ENCODE results near the gene CFAP43.
"Not testable (repeated sequence)": the region's sequence is repeated elsewhere in the genome, so short reads cannot be mapped to it uniquely, and the experiment has no call there.

CFAP43 gene

GRCh38 chr10:104218751-104219150 is 13.4 kb downstream of the CFAP43 start:
- no peak for DNase-seq (ENCODE audit: low read depth)

GRCh38 chr10:104216631-104217030 is 15.5 kb downstream of the CFAP43 start:
- no peak for DNase-seq (ENCODE audit: low read depth)

GRCh38 chr10:104209575-104210198 is 22.5 kb downstream of the CFAP43 start:
- DNase-seq (ENCODE audit: low read depth) = no peak

GRCh38 chr10:104208730-104209129 is 23.4 kb downstream of the CFAP43 start:
- no peak for DNase-seq (ENCODE audit: low read depth)

- no peak for DNase-seq (ENCODE audit: low read depth)
Measured at GRCh38 chr10:104202231-104202630, 29.9 kb downstream of the CFAP43 start.

GRCh38 chr10:104201636-104202035 is 30.5 kb downstream of the CFAP43 start:
- DNase-seq (ENCODE audit: low read depth) = no peak

- DNase-seq (ENCODE audit: low read depth) = no peak
Measured at GRCh38 chr10:104199567-104199966, 32.6 kb downstream of the CFAP43 start.

GRCh38 chr10:104197364-104197763 is 34.8 kb downstream of the CFAP43 start:
- DNase-seq (ENCODE audit: low read depth) = no peak

- DNase-seq (ENCODE audit: low read depth) = no peak
Measured at GRCh38 chr10:104195706-104196105, 36.5 kb downstream of the CFAP43 start.

GRCh38 chr10:104193787-104194186 is 38.4 kb downstream of the CFAP43 start:
- no peak for DNase-seq (ENCODE audit: low read depth)

- DNase-seq (ENCODE audit: low read depth) = no peak
Measured at GRCh38 chr10:104190695-104191094, 41.5 kb downstream of the CFAP43 start.

- DNase-seq (ENCODE audit: low read depth) = no peak
Measured at GRCh38 chr10:104183682-104184081, 48.5 kb downstream of the CFAP43 start.

GRCh38 chr10:104174136-104174535 is 58.0 kb downstream of the CFAP43 start:
- DNase-seq (ENCODE audit: low read depth) = not testable (repeated sequence)

GRCh38 chr10:104170610-104171254 is 61.4 kb downstream of the CFAP43 start:
- DNase-seq (ENCODE audit: low read depth) = no peak

GRCh38 chr10:104155591-104155990 is 76.6 kb downstream of the CFAP43 start:
- no peak for DNase-seq (ENCODE audit: low read depth)

- DNase-seq (ENCODE audit: low read depth) = no peak
Measured at GRCh38 chr10:104151737-104152136, 80.4 kb downstream of the CFAP43 start.

GRCh38 chr10:104150139-104150538 is 82.0 kb downstream of the CFAP43 start:
- no peak for DNase-seq (ENCODE audit: low read depth)

GRCh38 chr10:104146882-104147281 is 85.3 kb downstream of the CFAP43 start:
- DNase-seq (ENCODE audit: low read depth) = no peak

- no peak for DNase-seq (ENCODE audit: low read depth)
Measured at GRCh38 chr10:104144931-104145330, 87.2 kb downstream of the CFAP43 start.

GRCh38 chr10:104143829-104144228 is 88.3 kb downstream of the CFAP43 start:
- no peak for DNase-seq (ENCODE audit: low read depth)

- DNase-seq (ENCODE audit: low read depth) = no peak
Measured at GRCh38 chr10:104142081-104142480, 90.1 kb downstream of the CFAP43 start.

GRCh38 chr10:104139221-104139620 is 92.9 kb downstream of the CFAP43 start:
- DNase-seq (ENCODE audit: low read depth) = no peak

- no peak for DNase-seq (ENCODE audit: low read depth)
Measured at GRCh38 chr10:104138131-104138530, 94.0 kb downstream of the CFAP43 start.

GRCh38 chr10:104130041-104130440 is 102.1 kb downstream of the CFAP43 start:
- DNase-seq (ENCODE audit: low read depth) = no peak

All from stimulated activated CD8-positive, alpha-beta memory T cell treated with anti-CD3 and anti-CD28 coated beads, Interleukin-7, amount 100 ng/mL, for 24 hours (primary cell).